ENCODE measurements around the gene SAMD11. TPM values are rescaled to one million over a fixed set of nuclear protein-coding genes. Genes with fewer than 3 reads are reported as not detected.
A peak's percentile ranks its signal among the peaks of the same experiment; 100 is the strongest.

Gene SAMD11
- polyA plus RNA-seq, 1 donor from 2014 or later: 21.6 TPM

DNA sequence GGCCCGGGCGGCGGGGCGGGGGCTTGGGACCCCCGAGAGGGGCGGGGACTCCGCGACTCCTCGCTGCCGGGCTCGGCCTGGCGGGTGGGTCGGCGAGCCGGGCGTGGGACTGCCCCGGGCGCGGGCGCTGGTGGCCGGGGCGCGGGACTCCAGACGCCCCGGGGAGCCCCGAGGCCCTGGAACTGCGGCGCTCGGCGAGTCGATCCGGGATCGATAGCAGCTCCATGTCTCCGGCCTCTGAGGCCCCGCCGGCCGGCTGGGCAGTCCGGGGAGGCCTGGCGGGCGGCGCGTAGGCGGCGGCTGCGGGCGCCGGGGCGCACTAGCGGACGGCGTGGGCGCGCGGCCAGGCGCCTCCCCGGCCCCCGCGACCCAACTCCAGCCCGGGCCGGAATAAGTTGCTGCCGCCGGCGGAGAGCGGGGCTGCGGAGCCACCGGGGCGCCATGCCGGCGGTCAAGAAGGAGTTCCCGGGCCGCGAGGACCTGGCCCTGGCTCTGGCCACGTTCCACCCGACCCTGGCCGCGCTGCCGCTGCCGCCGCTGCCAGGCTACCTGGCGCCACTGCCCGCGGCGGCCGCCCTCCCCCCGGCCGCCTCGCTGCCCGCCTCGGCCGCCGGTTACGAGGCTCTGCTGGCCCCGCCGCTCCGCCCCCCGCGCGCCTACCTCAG, 400 bp downstream of the SAMD11 start:
- Histone ChIP-seq H3K4me3 (ENCODE audit: low read length) (peak overlapping the region; percentile 67), H3K79me2 (replicated peaks; ENCODE audit: insufficient read depth, low read length) (no peaks in the 10 kb centered on the region), H2AFZ (ENCODE audit: low read depth, low read length) (no peak overlapping the region), H3F3A (ENCODE audit: insufficient read depth, low read length, poor library complexity, severe bottlenecking) (no peaks in the 10 kb centered on the region), H3K9ac (ENCODE audit: low read length) (peak overlapping the region; percentile 31), H3K9me2 (ENCODE audit: insufficient read depth, low read length) (no peaks in the 10 kb centered on the region), H3K27ac (ENCODE audit: low read length) (no peak overlapping the region), H3K9me3 (ENCODE audit: low read length) (no peaks in the 10 kb centered on the region), H4K20me1 (ENCODE audit: insufficient read depth) (no peaks in the 10 kb centered on the region), H3K4me2 (ENCODE audit: low read length) (no peak overlapping the region), H3K27me3 (ENCODE audit: insufficient read depth, low read depth, low read length) (peaks cover 62% of the 10 kb centered on the region), H3K36me3 (ENCODE audit: insufficient read depth, low read length) (no peaks in the 10 kb centered on the region)
- TF ChIP-seq, protein P1, sequence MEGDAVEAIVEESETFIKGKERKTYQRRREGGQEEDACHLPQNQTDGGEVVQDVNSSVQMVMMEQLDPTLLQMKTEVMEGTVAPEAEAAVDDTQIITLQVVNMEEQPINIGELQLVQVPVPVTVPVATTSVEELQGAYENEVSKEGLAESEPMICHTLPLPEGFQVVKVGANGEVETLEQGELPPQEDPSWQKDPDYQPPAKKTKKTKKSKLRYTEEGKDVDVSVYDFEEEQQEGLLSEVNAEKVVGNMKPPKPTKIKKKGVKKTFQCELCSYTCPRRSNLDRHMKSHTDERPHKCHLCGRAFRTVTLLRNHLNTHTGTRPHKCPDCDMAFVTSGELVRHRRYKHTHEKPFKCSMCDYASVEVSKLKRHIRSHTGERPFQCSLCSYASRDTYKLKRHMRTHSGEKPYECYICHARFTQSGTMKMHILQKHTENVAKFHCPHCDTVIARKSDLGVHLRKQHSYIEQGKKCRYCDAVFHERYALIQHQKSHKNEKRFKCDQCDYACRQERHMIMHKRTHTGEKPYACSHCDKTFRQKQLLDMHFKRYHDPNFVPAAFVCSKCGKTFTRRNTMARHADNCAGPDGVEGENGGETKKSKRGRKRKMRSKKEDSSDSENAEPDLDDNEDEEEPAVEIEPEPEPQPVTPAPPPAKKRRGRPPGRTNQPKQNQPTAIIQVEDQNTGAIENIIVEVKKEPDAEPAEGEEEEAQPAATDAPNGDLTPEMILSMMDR (IDR thresholded peaks at IDR 0.05; ENCODE audit: poor library complexity, severe bottlenecking): no peak
- TF ChIP-seq TAF1 (IDR thresholded peaks at IDR 0.05; ENCODE audit: low read depth) (no peak), MXI1 (conservative IDR thresholded peaks at IDR 0.05; ENCODE audit: poor library complexity, severe bottlenecking) (no peak), RAD21 (conservative IDR thresholded peaks at IDR 0.05) (no peak), EZH2 (IDR thresholded peaks at IDR 0.05; ENCODE audit: borderline replicate concordance, insufficient read depth, low read length, poor library complexity, severe bottlenecking) (no peak), POLR2AphosphoS5 (IDR thresholded peaks at IDR 0.05) (no peak), EP300 (conservative IDR thresholded peaks at IDR 0.05; ENCODE audit: poor library complexity, severe bottlenecking) (no peak), SMC3 (conservative IDR thresholded peaks at IDR 0.05; ENCODE audit: poor library complexity) (no peak)
- TF ChIP-seq, protein P2, sequence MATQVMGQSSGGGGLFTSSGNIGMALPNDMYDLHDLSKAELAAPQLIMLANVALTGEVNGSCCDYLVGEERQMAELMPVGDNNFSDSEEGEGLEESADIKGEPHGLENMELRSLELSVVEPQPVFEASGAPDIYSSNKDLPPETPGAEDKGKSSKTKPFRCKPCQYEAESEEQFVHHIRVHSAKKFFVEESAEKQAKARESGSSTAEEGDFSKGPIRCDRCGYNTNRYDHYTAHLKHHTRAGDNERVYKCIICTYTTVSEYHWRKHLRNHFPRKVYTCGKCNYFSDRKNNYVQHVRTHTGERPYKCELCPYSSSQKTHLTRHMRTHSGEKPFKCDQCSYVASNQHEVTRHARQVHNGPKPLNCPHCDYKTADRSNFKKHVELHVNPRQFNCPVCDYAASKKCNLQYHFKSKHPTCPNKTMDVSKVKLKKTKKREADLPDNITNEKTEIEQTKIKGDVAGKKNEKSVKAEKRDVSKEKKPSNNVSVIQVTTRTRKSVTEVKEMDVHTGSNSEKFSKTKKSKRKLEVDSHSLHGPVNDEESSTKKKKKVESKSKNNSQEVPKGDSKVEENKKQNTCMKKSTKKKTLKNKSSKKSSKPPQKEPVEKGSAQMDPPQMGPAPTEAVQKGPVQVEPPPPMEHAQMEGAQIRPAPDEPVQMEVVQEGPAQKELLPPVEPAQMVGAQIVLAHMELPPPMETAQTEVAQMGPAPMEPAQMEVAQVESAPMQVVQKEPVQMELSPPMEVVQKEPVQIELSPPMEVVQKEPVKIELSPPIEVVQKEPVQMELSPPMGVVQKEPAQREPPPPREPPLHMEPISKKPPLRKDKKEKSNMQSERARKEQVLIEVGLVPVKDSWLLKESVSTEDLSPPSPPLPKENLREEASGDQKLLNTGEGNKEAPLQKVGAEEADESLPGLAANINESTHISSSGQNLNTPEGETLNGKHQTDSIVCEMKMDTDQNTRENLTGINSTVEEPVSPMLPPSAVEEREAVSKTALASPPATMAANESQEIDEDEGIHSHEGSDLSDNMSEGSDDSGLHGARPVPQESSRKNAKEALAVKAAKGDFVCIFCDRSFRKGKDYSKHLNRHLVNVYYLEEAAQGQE (IDR thresholded peaks at IDR 0.05; ENCODE audit: borderline replicate concordance): no peak

DNA sequence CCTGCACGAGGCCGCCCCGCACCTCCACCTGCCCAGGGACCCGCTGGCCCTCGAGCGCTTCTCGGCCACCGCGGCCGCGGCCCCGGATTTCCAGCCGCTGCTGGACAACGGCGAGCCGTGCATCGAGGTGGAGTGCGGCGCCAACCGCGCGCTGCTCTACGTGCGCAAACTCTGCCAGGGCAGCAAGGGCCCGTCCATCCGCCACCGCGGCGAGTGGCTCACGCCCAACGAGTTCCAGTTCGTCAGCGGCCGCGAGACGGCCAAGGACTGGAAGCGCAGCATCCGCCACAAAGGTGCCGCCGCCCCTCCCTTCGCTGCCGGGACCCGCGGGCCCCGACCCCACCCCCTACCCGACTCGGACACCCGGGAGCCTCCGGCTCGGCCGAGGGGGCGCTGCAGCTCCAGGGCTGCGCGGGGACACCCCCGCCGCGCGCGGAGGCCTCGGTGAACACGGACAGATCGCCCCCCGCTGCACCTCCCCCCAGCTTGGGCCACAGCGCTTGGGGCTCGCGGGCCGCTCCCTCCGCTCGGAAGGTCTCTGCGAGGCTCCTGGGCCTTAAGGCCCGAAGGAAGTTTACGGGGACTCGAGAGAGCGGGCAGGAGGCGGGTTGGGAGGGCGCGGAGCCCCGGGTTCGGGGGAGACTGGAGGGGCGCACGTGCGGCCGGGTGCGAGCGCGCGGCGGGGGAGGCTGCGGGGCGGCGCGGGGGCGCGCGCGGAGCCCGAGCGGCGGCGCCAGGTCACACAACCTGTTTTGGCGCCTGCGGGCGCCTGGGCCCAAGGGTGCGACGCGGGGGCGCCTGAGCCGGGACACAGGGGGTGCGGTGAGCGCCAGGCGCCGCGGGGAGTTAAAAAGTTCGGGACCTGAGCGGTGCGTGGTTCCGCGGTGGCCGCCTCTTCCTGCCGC, 1.2 kb downstream of the SAMD11 start:
- Histone ChIP-seq H3K9me3 (ENCODE audit: low read length) (no peaks in the 10 kb centered on the region), H3K9me2 (ENCODE audit: insufficient read depth, low read length) (no peaks in the 10 kb centered on the region), H3K27ac (ENCODE audit: low read length) (no peak overlapping the region), H4K20me1 (ENCODE audit: insufficient read depth) (no peaks in the 10 kb centered on the region), H3K79me2 (replicated peaks; ENCODE audit: insufficient read depth, low read length) (no peaks in the 10 kb centered on the region), H3K27me3 (ENCODE audit: insufficient read depth, low read depth, low read length) (peaks cover 70% of the 10 kb centered on the region), H3K36me3 (ENCODE audit: insufficient read depth, low read length) (no peaks in the 10 kb centered on the region), H2AFZ (ENCODE audit: low read depth, low read length) (no peak overlapping the region), H3K4me2 (ENCODE audit: low read length) (no peak overlapping the region), H3K9ac (ENCODE audit: low read length) (peak overlapping the region; percentile 31), H3K4me3 (ENCODE audit: low read length) (peak overlapping the region; percentile 67), H3F3A (ENCODE audit: insufficient read depth, low read length, poor library complexity, severe bottlenecking) (no peaks in the 10 kb centered on the region)
- TF ChIP-seq EZH2 (IDR thresholded peaks at IDR 0.05; ENCODE audit: borderline replicate concordance, insufficient read depth, low read length, poor library complexity, severe bottlenecking) (peak; percentile 96), EP300 (conservative IDR thresholded peaks at IDR 0.05; ENCODE audit: poor library complexity, severe bottlenecking) (no peak), SMC3 (conservative IDR thresholded peaks at IDR 0.05; ENCODE audit: poor library complexity) (no peak), TAF1 (IDR thresholded peaks at IDR 0.05; ENCODE audit: low read depth) (no peak), POLR2AphosphoS5 (IDR thresholded peaks at IDR 0.05) (no peak), RAD21 (conservative IDR thresholded peaks at IDR 0.05) (no peak), MXI1 (conservative IDR thresholded peaks at IDR 0.05; ENCODE audit: poor library complexity, severe bottlenecking) (peak; percentile 21)
- TF ChIP-seq, protein P2 (IDR thresholded peaks at IDR 0.05; ENCODE audit: borderline replicate concordance): no peak
- TF ChIP-seq, protein P1 (IDR thresholded peaks at IDR 0.05; ENCODE audit: poor library complexity, severe bottlenecking): peak; percentile 21

Data from neural cell (in vitro differentiated cells).